ENCODE results near the gene ITGA2B.
"Not testable (repeated sequence)": the region's sequence is repeated elsewhere in the genome, so short reads cannot be mapped to it uniquely, and the experiment has no call there.

ITGA2B gene

DNA sequence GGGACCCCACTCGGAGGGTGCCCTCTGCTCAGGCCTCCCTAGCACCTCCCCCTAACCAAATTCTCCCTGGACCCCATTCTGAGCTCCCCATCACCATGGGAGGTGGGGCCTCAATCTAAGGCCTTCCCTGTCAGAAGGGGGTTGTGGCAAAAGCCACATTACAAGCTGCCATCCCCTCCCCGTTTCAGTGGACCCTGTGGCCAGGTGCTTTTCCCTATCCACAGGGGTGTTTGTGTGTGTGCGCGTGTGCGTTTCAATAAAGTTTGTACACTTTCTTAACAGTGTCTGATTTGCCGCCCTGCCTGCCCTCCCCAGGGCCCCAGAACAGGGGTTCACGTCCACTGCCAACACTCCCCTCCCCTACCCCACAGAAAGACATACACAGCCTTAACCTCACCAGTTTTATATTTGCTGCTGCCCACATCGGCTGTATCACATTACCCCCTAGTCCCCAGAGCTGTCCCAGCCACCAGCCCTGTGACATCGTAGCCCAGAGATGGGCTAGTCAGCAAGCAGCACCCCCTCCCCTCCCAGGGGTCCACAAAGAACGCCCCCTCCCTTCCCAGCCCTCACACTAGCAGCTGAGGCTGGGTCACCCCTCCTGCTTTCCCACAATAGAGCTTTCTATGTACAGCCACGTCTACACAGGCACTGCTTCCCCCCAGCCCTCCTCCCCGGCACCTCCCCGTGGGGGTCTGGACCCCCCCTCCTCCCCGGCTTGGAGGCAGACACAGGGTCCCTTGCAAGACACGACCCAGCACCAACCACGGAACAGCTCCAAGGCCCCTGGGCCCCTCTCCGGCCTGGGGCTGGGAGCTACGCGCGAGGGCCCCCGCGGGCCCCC is 36.4 kb downstream of the ITGA2B start:
- H3K4me3 ChIP-seq (ENCODE audit: low read length in 2 of 2), result peak overlapping the region; percentile 20 to 43
- no peak overlapping the region for H3K9ac ChIP-seq (ENCODE audit: low read depth in 1 of 2, low read length in 2 of 2)
- H3K27me3 ChIP-seq (ENCODE audit: control insufficient read depth in 2 of 2, insufficient read depth in 2 of 2, low read length in 2 of 2), result no peaks in the 10 kb centered on the region
- H3K9me3 ChIP-seq (ENCODE audit: control insufficient read depth in 2 of 2, low read length in 2 of 2), result no peaks in the 10 kb centered on the region
- H3K36me3 ChIP-seq (ENCODE audit: control insufficient read depth in 2 of 2, insufficient read depth in 2 of 2, low read length in 2 of 2), result peaks cover 33 to 39% of the 10 kb centered on the region in 2 donors
- H3K4me1 ChIP-seq (ENCODE audit: control insufficient read depth in 2 of 2, insufficient read depth in 2 of 2, low read length in 2 of 2), result no peaks in the 10 kb centered on the region
- H3K27ac ChIP-seq (ENCODE audit: low read depth in 2 of 2, low read length in 2 of 2), result no peak overlapping the region

DNA sequence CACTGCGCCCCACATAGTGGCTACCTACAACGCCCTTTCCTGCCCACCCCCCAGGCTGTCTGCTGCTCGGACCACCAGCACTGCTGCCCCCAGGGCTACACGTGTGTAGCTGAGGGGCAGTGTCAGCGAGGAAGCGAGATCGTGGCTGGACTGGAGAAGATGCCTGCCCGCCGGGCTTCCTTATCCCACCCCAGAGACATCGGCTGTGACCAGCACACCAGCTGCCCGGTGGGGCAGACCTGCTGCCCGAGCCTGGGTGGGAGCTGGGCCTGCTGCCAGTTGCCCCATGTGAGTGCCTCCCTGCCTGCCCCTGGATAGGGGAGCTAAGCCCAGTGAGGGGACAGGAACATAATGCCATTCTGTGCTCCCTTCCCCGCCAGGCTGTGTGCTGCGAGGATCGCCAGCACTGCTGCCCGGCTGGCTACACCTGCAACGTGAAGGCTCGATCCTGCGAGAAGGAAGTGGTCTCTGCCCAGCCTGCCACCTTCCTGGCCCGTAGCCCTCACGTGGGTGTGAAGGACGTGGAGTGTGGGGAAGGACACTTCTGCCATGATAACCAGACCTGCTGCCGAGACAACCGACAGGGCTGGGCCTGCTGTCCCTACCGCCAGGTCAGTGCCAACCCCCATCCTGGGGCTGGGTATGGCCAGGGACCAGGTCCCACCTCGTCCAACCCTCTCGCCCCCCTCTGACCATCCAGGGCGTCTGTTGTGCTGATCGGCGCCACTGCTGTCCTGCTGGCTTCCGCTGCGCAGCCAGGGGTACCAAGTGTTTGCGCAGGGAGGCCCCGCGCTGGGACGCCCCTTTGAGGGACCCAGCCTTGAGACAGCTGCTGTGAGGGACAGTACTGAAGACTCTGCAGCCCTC is 37.3 kb downstream of the ITGA2B start:
- Histone ChIP-seq H3K9me3 (ENCODE audit: control insufficient read depth in 2 of 2, low read length in 2 of 2) (no peaks in the 10 kb centered on the region), H3K36me3 (ENCODE audit: control insufficient read depth in 2 of 2, insufficient read depth in 2 of 2, low read length in 2 of 2) (peaks cover 33 to 39% of the 10 kb centered on the region in 2 donors), H3K27me3 (ENCODE audit: control insufficient read depth in 2 of 2, insufficient read depth in 2 of 2, low read length in 2 of 2) (no peaks in the 10 kb centered on the region), H3K27ac (ENCODE audit: low read depth in 2 of 2, low read length in 2 of 2) (no peak overlapping the region), H3K4me3 (ENCODE audit: low read length in 2 of 2) (no peak overlapping the region), H3K4me1 (ENCODE audit: control insufficient read depth in 2 of 2, insufficient read depth in 2 of 2, low read length in 2 of 2) (no peaks in the 10 kb centered on the region), H3K9ac (ENCODE audit: low read depth in 1 of 2, low read length in 2 of 2) (no peak overlapping the region)

DNA sequence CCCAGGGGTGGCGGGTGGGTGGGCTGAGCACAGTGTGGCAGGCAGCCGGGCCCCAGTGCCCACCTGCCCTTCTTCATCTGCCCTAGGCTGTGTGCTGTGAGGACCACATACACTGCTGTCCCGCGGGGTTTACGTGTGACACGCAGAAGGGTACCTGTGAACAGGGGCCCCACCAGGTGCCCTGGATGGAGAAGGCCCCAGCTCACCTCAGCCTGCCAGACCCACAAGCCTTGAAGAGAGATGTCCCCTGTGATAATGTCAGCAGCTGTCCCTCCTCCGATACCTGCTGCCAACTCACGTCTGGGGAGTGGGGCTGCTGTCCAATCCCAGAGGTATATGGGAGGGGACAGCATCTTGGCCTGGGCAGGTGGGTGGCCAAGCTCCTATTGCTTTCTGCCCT is 38.0 kb downstream of the ITGA2B start:
- Histone ChIP-seq H3K9me3 (ENCODE audit: control insufficient read depth in 2 of 2, low read length in 2 of 2) (no peaks in the 10 kb centered on the region), H3K27ac (ENCODE audit: low read depth in 2 of 2, low read length in 2 of 2) (no peak overlapping the region), H3K9ac (ENCODE audit: low read depth in 1 of 2, low read length in 2 of 2) (no peak overlapping the region), H3K36me3 (ENCODE audit: control insufficient read depth in 2 of 2, insufficient read depth in 2 of 2, low read length in 2 of 2) (peaks cover 33 to 39% of the 10 kb centered on the region in 2 donors), H3K4me1 (ENCODE audit: control insufficient read depth in 2 of 2, insufficient read depth in 2 of 2, low read length in 2 of 2) (peaks cover under 1 to 3% of the 10 kb centered on the region in 2 donors), H3K27me3 (ENCODE audit: control insufficient read depth in 2 of 2, insufficient read depth in 2 of 2, low read length in 2 of 2) (no peaks in the 10 kb centered on the region), H3K4me3 (ENCODE audit: low read length in 2 of 2) (no peak overlapping the region)

DNA sequence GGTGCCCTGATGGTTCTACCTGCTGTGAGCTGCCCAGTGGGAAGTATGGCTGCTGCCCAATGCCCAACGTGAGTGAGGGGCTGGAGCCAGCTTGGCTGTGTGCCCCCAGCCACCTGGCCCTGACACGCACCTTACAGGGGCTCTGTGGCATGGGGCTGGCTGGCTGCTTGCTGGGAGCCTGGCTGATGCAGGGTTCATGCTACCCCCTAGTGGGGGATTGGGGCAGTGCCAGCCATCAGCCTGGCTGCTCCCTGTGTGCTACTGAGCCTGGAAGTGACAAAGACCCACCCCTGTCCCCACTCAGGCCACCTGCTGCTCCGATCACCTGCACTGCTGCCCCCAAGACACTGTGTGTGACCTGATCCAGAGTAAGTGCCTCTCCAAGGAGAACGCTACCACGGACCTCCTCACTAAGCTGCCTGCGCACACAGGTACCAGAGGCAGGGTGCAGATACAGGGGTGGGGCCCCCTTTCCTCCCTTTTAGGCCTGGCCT is 38.7 kb downstream of the ITGA2B start:
- H3K4me1 ChIP-seq (ENCODE audit: control insufficient read depth in 2 of 2, insufficient read depth in 2 of 2, low read length in 2 of 2), result peaks cover 7 to 9% of the 10 kb centered on the region in 2 donors

DNA sequence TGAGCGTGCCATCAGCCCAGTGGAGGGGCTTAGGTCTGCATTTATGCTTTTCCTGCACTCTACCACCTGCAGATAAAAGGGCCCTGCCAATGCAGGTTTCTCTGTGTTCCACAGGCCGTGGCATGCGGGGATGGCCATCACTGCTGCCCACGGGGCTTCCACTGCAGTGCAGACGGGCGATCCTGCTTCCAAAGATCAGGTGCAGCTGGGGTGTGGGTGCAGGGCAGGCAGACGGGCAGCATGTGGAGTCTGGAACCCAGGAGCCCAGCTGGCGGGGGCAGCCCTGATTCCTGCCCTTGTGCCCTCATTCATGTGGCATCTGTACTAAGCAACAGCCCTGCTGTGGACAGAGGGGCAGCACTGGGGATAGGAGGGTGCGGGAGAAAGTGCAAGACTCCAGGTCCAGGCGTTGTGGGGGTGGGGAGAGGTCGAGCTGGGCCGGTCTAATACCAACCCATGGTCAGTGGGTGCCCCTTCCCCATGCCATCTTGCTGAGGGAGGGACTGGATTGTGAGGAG is 39.8 kb downstream of the ITGA2B start:
- Histone ChIP-seq H3K4me1 (ENCODE audit: control insufficient read depth in 2 of 2, insufficient read depth in 2 of 2, low read length in 2 of 2) (peaks cover 11% of the 10 kb centered on the region in 2 donors), H3K9me3 (ENCODE audit: control insufficient read depth in 2 of 2, low read length in 2 of 2) (no peaks in the 10 kb centered on the region), H3K27me3 (ENCODE audit: control insufficient read depth in 2 of 2, insufficient read depth in 2 of 2, low read length in 2 of 2) (no peaks in the 10 kb centered on the region), H3K27ac (ENCODE audit: low read depth in 2 of 2, low read length in 2 of 2) (no peak overlapping the region), H3K4me3 (ENCODE audit: low read length in 2 of 2) (no peak overlapping the region), H3K36me3 (ENCODE audit: control insufficient read depth in 2 of 2, insufficient read depth in 2 of 2, low read length in 2 of 2) (peaks cover 33 to 39% of the 10 kb centered on the region in 2 donors), H3K9ac (ENCODE audit: low read depth in 1 of 2, low read length in 2 of 2) (no peak overlapping the region)

More for the DNA sequence above, 38.7 kb downstream of the ITGA2B start:
- Histone ChIP-seq H3K36me3 (ENCODE audit: control insufficient read depth in 2 of 2, insufficient read depth in 2 of 2, low read length in 2 of 2) (peaks cover 33 to 39% of the 10 kb centered on the region in 2 donors), H3K27ac (ENCODE audit: low read depth in 2 of 2, low read length in 2 of 2) (no peak overlapping the region), H3K4me3 (ENCODE audit: low read length in 2 of 2) (no peak overlapping the region), H3K9ac (ENCODE audit: low read depth in 1 of 2, low read length in 2 of 2) (no peak overlapping the region), H3K9me3 (ENCODE audit: control insufficient read depth in 2 of 2, low read length in 2 of 2) (no peaks in the 10 kb centered on the region), H3K27me3 (ENCODE audit: control insufficient read depth in 2 of 2, insufficient read depth in 2 of 2, low read length in 2 of 2) (no peaks in the 10 kb centered on the region)

DNA sequence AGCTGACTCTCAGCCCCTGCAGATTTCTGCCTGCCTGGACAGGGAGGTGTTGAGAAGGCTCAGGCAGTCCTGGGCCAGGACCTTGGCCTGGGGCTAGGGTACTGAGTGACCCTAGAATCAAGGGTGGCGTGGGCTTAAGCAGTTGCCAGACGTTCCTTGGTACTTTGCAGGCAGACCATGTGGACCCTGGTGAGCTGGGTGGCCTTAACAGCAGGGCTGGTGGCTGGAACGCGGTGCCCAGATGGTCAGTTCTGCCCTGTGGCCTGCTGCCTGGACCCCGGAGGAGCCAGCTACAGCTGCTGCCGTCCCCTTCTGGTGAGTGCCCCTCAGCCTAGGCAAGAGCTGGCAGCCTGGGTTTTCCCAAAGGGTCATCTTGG is 40.5 kb downstream of the ITGA2B start:
- no peak overlapping the region for H3K4me3 ChIP-seq (ENCODE audit: low read length in 2 of 2)
- peaks cover 11% of the 10 kb centered on the region in 2 donors for H3K4me1 ChIP-seq (ENCODE audit: control insufficient read depth in 2 of 2, insufficient read depth in 2 of 2, low read length in 2 of 2)
- no peaks in the 10 kb centered on the region for H3K27me3 ChIP-seq (ENCODE audit: control insufficient read depth in 2 of 2, insufficient read depth in 2 of 2, low read length in 2 of 2)
- no peak overlapping the region for H3K27ac ChIP-seq (ENCODE audit: low read depth in 2 of 2, low read length in 2 of 2)
- H3K9ac ChIP-seq (ENCODE audit: low read depth in 1 of 2, low read length in 2 of 2), result no peak overlapping the region
- no peaks in the 10 kb centered on the region for H3K9me3 ChIP-seq (ENCODE audit: control insufficient read depth in 2 of 2, low read length in 2 of 2)
- H3K36me3 ChIP-seq (ENCODE audit: control insufficient read depth in 2 of 2, insufficient read depth in 2 of 2, low read length in 2 of 2), result peaks cover 33 to 39% of the 10 kb centered on the region in 2 donors

DNA sequence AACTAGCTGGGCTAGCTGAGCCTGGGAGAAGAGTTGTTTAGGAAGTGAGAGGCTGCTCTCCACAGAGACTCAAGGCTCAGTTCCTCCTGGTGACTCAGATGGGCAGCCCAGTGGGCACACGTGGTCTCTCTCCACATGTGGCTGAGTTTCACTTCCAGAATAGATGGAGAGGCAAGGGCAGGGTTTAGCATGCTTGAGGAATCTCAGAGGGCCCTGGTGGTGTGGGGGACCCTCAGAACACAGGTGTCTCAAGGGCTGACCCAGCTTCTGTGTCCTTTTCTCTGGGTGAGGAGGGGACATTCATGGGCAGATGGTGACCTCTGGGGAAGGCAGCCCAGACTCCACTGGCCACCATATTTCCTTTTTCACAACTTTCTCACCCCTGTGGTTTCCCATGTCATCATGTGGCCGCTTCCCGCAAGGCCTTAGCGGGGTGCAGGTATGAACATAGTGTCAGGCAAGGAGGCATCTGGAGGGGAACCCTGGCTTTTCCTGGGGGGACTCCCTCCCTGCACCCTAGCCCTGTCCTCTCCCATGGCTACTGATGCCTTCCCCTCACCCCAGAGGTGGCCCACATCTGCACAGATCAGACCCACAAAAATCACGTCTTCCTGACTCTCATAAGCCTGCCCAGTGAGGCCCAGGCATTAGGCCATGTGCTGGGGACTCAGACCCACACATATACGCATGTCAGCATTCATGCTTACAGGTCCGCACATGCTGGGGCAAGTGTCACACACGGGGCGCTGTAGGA is 41.0 kb downstream of the ITGA2B start:
- no peak overlapping the region for H3K27ac ChIP-seq (ENCODE audit: low read depth in 2 of 2, low read length in 2 of 2)
- no peak overlapping the region for H3K4me3 ChIP-seq (ENCODE audit: low read length in 2 of 2)
- H3K9ac ChIP-seq (ENCODE audit: low read depth in 1 of 2, low read length in 2 of 2), result no peak overlapping the region
- peaks cover 11% of the 10 kb centered on the region in 2 donors for H3K4me1 ChIP-seq (ENCODE audit: control insufficient read depth in 2 of 2, insufficient read depth in 2 of 2, low read length in 2 of 2)
- no peaks in the 10 kb centered on the region for H3K9me3 ChIP-seq (ENCODE audit: control insufficient read depth in 2 of 2, low read length in 2 of 2)
- H3K36me3 ChIP-seq (ENCODE audit: control insufficient read depth in 2 of 2, insufficient read depth in 2 of 2, low read length in 2 of 2), result peaks cover 33 to 39% of the 10 kb centered on the region in 2 donors
- H3K27me3 ChIP-seq (ENCODE audit: control insufficient read depth in 2 of 2, insufficient read depth in 2 of 2, low read length in 2 of 2), result no peaks in the 10 kb centered on the region

DNA sequence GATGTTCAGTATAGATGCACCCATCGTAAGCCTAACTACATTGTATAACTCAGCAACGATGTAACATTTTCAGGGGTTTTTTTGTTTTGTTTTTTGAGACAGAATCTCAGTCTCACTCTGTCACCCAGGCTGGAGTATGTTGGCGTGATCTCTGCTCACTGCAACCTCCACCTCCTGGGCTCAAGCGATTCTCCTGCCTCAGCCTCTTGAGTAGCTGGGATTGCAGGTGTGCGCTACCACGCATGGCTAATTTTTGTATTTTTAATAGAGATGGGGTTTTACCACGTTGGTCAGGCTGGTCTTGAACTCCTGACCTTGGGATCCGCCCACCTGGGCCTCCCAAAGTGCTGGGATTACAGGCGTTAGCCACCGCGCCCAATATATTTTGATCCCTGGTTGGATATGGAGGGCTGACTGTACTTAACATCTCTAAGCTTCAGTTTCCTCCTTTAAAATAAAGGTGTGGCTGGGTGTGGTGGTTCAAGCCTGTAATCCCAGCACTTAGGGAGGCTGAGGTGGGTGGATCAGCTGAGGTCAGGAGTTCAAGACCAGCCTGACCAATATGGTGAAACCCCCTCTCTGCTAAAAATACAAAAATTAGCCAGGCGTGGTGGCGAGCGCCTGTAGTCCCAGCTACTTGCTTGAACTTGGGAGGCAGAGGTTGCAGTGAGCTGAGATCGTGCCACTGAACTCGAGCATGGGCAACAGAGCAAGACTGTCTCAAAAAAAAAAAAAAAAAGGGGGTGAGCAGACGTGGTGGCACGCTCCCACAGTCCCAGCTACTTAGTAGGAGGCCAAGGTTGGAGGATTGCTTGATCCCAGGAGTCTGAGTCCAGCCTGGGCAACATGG is 42.0 kb downstream of the ITGA2B start:
- H3K4me3 ChIP-seq (ENCODE audit: low read length in 2 of 2), result peak overlapping the region in 1 of 2 donors; percentile 20

More for the DNA sequence above, 42.0 kb downstream of the ITGA2B start:
- not testable (repeated sequence) for H3K27me3 ChIP-seq (ENCODE audit: control insufficient read depth in 2 of 2, insufficient read depth in 2 of 2, low read length in 2 of 2); H3K27ac ChIP-seq (ENCODE audit: low read depth in 2 of 2, low read length in 2 of 2); H3K9me3 ChIP-seq (ENCODE audit: control insufficient read depth in 2 of 2, low read length in 2 of 2); H3K9ac ChIP-seq (ENCODE audit: low read depth in 1 of 2, low read length in 2 of 2)
- Histone ChIP-seq H3K4me1 (ENCODE audit: control insufficient read depth in 2 of 2, insufficient read depth in 2 of 2, low read length in 2 of 2) (peaks cover 11% of the 10 kb centered on the region in 2 donors), H3K36me3 (ENCODE audit: control insufficient read depth in 2 of 2, insufficient read depth in 2 of 2, low read length in 2 of 2) (peaks cover 30 to 34% of the 10 kb centered on the region in 2 donors)

Measured in mucosa of rectum (tissue), 2 donors.